SK-N-SH treated with all-trans-retinoic acid at 6 μM for 48 hours (cell line): Measurements from ENCODE around the gene EFNB2.

ENCODE experiments used
- ARNTL ChIP-seq: fragments of 450-650 bp; formaldehyde crosslinking; IDR thresholded peaks from 2 replicates; pipeline ENCODE4 v1.5.0; 2020; ENCODE audit warnings: low read depth, mild to moderate bottlenecking, moderate library complexity, borderline replicate concordance
- BACH2 ChIP-seq: fragments of 250-450 bp; sonication (Bioruptor Pico); IDR thresholded peaks from 2 replicates; pipeline ENCODE4 v1.9.0; 2021; ENCODE audit warnings: mild to moderate bottlenecking, borderline replicate concordance
- CSRNP3 ChIP-seq: fragments of 250-450 bp; sonication (Bioruptor Pico); IDR thresholded peaks from 2 replicates; pipeline ENCODE4 v1.5.1; 2021; ENCODE audit warnings: mild to moderate bottlenecking, moderate library complexity
- GLIS3 ChIP-seq: fragments of 250-450 bp; sonication (Bioruptor Pico); IDR thresholded peaks from 2 replicates; pipeline ENCODE4 v1.5.0; 2020; ENCODE audit warnings: mild to moderate bottlenecking, moderate library complexity
- PATZ1 ChIP-seq: fragments of 250-450 bp; sonication (Bioruptor Pico); IDR thresholded peaks from 2 replicates; pipeline ENCODE4 v1.8.0; 2020; ENCODE audit warnings: mild to moderate bottlenecking, moderate library complexity, borderline replicate concordance
- RARB ChIP-seq: fragments of 250-450 bp; sonication (Bioruptor Pico); IDR thresholded peaks from 2 replicates; pipeline ENCODE4 v1.8.0; 2021; ENCODE audit warnings: mild to moderate bottlenecking, moderate library complexity
- SNAI2 ChIP-seq: fragments of 250-450 bp; sonication (Bioruptor Pico); IDR thresholded peaks from 2 replicates; pipeline ENCODE4 v1.5.0; 2020; ENCODE audit warnings: mild to moderate bottlenecking, moderate library complexity
- TOX ChIP-seq: fragments of 250-450 bp; sonication (Bioruptor Pico); IDR thresholded peaks from 2 replicates; pipeline ENCODE4 v1.8.0; 2021; ENCODE audit warnings: mild to moderate bottlenecking, moderate library complexity, borderline replicate concordance
- ZC3H10 ChIP-seq: fragments of 250-450 bp; sonication (Bioruptor Pico); IDR thresholded peaks from 2 replicates; pipeline ENCODE4 v1.5.1; 2021; ENCODE audit warnings: mild to moderate bottlenecking, moderate library complexity
- ZFP3 ChIP-seq: fragments of 250-450 bp; sonication (Bioruptor Pico); IDR thresholded peaks from 2 replicates; pipeline ENCODE4 v1.5.0; 2020; ENCODE audit warnings: mild to moderate bottlenecking, moderate library complexity
- ZFP30 ChIP-seq: fragments of 450-650 bp; formaldehyde crosslinking; IDR thresholded peaks from 2 replicates; pipeline ENCODE4 v1.5.0; 2022; ENCODE audit warnings: mild to moderate bottlenecking, moderate library complexity
- ZNF70 ChIP-seq: fragments of 450-650 bp; formaldehyde crosslinking; IDR thresholded peaks from 2 replicates; pipeline ENCODE4 v1.5.0; 2020; ENCODE audit warnings: mild to moderate bottlenecking, moderate library complexity
- TF ChIP-seq, protein P1 (sequence below): fragments of 250-450 bp; sonication (Bioruptor Pico); IDR thresholded peaks from 2 replicates; pipeline ENCODE4 v1.5.1; 2020; ENCODE audit warnings: low read depth, mild to moderate bottlenecking, moderate library complexity

DNA sequence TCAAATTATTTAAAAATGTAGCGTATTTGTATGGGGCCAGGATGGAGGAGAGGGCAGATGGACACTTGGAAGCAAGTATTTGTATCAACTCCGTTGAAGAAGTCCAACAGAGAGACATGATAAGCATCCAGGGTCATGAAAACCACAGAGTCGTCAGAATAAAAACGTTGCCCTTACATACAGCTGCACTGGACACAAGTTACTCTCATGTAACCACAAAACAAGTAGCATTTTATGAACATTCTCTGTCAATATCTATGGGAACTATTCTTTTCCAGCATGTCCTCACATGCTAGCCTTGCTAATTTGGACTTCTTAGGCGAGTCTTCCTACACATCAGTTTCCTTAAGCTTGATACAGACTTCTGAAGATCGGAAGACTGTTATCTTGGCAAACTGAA, 35.0 kb downstream of the EFNB2 start:
- TF ChIP-seq TOX (no peak), BACH2 (CRISPR knock-in tag) (no peak), RARB (CRISPR knock-in tag) (no peak), CSRNP3 (CRISPR knock-in tag) (no peak), SNAI2 (CRISPR knock-in tag) (no peak), ZFP30 (CRISPR knock-in tag) (no peak), ZC3H10 (no peak), PATZ1 (no peak), ZFP3 (CRISPR knock-in tag) (no peak), ZNF70 (CRISPR knock-in tag) (no peak), ARNTL (CRISPR knock-in tag) (no peak), GLIS3 (CRISPR knock-in tag) (no peak)
- TF ChIP-seq, protein P1, sequence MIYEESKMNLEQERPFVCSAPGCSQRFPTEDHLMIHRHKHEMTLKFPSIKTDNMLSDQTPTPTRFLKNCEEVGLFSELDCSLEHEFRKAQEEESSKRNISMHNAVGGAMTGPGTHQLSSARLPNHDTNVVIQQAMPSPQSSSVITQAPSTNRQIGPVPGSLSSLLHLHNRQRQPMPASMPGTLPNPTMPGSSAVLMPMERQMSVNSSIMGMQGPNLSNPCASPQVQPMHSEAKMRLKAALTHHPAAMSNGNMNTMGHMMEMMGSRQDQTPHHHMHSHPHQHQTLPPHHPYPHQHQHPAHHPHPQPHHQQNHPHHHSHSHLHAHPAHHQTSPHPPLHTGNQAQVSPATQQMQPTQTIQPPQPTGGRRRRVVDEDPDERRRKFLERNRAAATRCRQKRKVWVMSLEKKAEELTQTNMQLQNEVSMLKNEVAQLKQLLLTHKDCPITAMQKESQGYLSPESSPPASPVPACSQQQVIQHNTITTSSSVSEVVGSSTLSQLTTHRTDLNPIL (CRISPR knock-in tag) = no peak
